Muscle layer of duodenum (tissue), 2 donors: ENCODE measurements around the gene INPP5A.

ENCODE experiments used
- H3K27ac ChIP-seq: one replicate; pipeline ENCODE4 v1.7.0; 2013; ENCODE audit warnings: mild to moderate bottlenecking, low read length
- H3K27me3 ChIP-seq: one replicate; pipeline ENCODE4 v1.7.0; 2013; ENCODE audit warnings: low read depth, mild to moderate bottlenecking, control low read depth, low read length
- H3K36me3 ChIP-seq, 2 donors: one replicate each; pipeline ENCODE4 v1.7.0; 2013; ENCODE audit warnings: low read length in 2 of 2, control low read depth in 1 of 2, mild to moderate bottlenecking in 1 of 2; ENCODE audit not compliant: insufficient read depth in 2 of 2, control insufficient read depth in 1 of 2
- H3K4me1 ChIP-seq, 2 donors: one replicate each; pipeline ENCODE4 v1.7.0; 2013; ENCODE audit warnings: low read length in 2 of 2, mild to moderate bottlenecking in 2 of 2, control low read depth in 1 of 2, moderate library complexity in 1 of 2; ENCODE audit not compliant: insufficient read depth in 2 of 2, control insufficient read depth in 1 of 2
- H3K4me3 ChIP-seq, 2 donors: one replicate each; pipeline ENCODE4 v1.7.0; 2013; ENCODE audit warnings: low read length in 2 of 2, low read depth in 1 of 2, mild to moderate bottlenecking in 1 of 2
- H3K9me3 ChIP-seq, 2 donors: one replicate each; pipeline ENCODE4 v1.7.0; 2013; ENCODE audit warnings: low read length in 2 of 2, control low read depth in 1 of 2, mild to moderate bottlenecking in 1 of 2; ENCODE audit not compliant: control insufficient read depth in 1 of 2
- donor health status: healthy.

Gene INPP5A

DNA sequence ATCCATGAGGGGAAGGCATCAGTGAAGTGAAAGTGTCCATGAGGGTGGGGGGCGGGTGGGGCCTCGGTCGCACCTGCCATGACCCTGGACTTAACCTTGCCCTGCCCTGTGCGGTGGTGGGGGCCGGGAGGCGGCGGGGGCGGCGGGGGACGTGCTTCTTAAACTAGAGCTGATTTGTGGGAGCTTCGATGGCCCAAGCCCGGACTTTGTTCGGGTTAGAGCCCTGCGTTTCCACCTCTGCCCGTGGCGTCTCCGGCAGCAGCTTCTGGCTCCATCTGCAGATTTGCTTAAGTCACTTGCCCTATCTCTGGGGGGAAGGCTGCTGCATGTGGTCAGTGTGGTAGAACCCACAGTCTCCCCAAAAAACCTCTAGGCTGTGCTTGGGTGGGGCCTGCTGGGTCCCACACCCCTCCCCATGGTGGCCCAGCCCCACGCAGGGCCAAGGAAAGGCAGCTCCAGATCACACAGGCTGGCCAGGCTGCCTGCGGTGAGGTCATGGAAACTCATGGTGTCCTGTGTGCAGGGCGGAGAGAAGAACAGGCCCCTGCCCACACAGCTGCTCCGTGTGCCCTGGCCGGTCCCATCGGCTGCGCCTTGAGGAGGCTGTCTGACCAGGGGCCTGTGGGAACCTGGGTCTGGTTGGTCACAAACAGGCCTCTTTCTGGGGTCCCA lies 93.2 kb downstream of the INPP5A start:
- Histone ChIP-seq H3K27me3 (no peaks in the 10 kb centered on the region), H3K36me3 (no peaks in the 10 kb centered on the region), H3K27ac (peak overlapping the region; percentile 89), H3K4me1 (peaks cover 19 to 70% of the 10 kb centered on the region in 2 donors), H3K4me3 (peak overlapping the region in 1 of 2 donors; percentile 43), H3K9me3 (no peaks in the 10 kb centered on the region)

DNA sequence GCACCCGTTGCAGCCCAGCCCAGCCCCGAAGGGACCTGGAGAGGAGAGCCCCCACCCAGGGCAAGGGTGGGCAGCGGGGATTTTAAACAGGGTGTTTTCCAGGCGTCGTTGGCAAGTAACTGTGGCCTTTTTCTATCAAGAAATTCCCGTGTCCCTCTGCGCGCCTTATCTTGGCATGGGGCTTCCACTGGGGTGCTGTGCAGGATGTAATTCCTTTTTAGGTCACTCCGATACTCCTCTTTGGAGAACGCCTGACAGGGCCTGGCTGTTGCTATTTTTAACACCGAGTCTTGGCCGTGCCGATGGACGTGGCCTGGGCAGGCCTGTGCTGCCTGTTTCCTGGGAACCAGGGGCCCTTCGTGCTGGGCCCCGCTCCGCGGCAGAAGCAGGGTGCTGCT lies 93.8 kb downstream of the INPP5A start:
- no peaks in the 10 kb centered on the region for H3K27me3 ChIP-seq
- H3K9me3 ChIP-seq: no peaks in the 10 kb centered on the region
- no peaks in the 10 kb centered on the region for H3K36me3 ChIP-seq
- H3K27ac ChIP-seq: peak overlapping the region; percentile 89
- peak overlapping the region in 1 of 2 donors; percentile 43 for H3K4me3 ChIP-seq
- peaks cover 19 to 70% of the 10 kb centered on the region in 2 donors for H3K4me1 ChIP-seq

DNA sequence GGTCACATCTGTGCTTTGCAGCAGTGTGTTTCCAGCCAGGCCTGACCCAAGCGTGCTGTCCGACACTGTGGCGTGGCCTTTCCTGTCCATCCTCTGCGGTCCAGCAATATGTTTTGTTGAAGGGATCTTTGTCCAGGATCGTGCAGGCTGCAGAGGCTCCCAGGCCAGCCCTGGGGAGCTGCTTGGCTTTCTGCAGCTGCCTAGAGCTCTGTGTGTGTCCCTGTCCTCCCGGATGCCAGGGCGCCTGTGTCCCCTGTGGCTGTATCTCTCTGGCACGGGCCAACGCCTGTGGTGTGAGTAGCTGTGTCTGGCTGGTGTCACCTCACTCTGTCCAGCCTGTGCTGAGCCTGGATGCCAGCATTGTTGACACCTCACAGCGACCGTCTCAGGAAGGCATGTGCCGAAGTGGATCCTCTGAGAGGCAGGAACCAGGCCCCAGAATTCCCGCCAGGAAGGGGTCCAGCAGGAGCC lies 94.5 kb downstream of the INPP5A start:
- H3K4me1 ChIP-seq: peaks cover 19 to 63% of the 10 kb centered on the region in 2 donors
- no peaks in the 10 kb centered on the region for H3K36me3 ChIP-seq
- no peaks in the 10 kb centered on the region for H3K9me3 ChIP-seq
- H3K27ac ChIP-seq: peak overlapping the region; percentile 89
- no peaks in the 10 kb centered on the region for H3K27me3 ChIP-seq
- peak overlapping the region in 1 of 2 donors; percentile 43 for H3K4me3 ChIP-seq

DNA sequence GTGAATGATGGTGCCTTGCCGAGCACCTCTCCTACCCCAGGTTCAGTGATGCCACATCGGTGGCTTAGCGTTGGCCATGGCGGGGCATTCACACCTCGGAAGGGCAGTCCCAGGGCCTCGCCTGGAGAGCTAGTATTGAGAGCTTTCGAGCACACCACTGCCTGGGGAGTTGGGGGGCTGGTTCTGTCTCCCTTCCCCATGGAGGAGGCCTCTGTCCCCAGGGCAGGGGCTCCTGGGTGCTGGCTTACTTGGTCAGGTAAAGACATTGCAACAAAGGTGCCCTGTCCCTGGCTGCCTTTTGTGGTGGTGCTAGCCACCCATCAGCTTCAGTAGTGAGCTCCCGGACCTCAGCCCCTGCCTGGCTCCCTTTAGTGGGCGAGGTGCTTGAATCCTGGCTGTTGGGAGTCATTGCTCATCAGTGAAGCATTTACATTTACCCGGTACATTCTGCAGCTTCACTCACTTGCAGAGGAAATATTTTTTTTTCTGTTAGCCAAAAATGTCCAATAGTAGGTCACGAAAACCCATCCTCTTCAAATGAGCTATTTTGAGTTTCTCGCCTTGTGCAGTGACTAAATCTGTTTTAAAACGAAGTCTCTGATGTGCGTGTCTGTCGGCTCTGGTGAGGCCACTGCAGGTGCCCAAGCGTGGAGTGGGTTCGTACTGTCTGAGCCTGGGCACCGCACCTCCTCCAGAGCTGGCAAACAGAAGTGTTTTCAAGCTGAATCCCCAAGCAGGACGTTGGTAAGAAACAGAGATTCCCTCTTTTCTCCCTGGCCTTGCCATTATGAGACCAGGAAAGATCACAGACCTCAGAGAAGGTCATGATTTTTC lies 95.5 kb downstream of the INPP5A start:
- Histone ChIP-seq H3K36me3 (no peaks in the 10 kb centered on the region), H3K4me1 (peaks cover 19 to 64% of the 10 kb centered on the region in 2 donors), H3K27me3 (no peaks in the 10 kb centered on the region), H3K27ac (peak overlapping the region; percentile 77), H3K4me3 (no peak overlapping the region), H3K9me3 (no peaks in the 10 kb centered on the region)

DNA sequence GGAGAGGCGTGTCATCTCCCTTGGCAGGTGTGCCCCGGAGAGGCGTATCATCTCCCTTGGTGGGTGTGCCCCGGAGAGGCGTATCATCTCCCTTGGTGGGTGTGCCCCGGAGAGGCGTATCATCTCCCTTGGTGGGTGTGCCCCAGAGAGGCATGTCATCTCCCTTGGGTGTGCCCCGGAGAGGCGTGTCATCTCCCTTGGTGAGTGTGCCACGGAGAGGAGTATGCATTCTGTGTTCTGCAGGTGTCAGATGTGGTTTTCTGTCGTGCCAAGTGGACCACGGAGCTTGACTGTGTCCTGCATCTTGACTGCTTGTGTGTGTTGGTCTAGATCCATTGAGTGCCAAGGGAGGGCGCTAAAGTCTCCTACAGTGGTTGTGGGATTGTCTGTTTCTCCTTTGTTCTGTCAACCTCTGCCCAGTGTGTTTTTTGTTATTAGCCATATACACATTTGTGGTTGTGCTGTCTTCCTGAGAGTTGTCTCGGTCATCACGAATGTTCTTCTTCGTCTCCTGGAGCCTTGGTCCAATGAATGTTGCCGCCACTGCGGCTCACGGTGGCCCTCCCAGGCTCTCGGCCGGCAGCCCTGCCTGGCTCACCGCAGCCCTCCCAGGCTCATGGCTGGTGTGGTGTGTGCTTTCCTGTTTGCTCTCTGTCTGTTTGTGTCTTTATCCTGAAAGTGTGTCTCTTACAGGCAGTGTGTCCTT lies 96.8 kb downstream of the INPP5A start:
- Histone ChIP-seq H3K36me3 (no peaks in the 10 kb centered on the region), H3K4me1 (peaks cover 19 to 58% of the 10 kb centered on the region in 2 donors), H3K4me3 (no peak overlapping the region), H3K27me3 (no peaks in the 10 kb centered on the region), H3K9me3 (no peaks in the 10 kb centered on the region), H3K27ac (peak overlapping the region; percentile 77)

DNA sequence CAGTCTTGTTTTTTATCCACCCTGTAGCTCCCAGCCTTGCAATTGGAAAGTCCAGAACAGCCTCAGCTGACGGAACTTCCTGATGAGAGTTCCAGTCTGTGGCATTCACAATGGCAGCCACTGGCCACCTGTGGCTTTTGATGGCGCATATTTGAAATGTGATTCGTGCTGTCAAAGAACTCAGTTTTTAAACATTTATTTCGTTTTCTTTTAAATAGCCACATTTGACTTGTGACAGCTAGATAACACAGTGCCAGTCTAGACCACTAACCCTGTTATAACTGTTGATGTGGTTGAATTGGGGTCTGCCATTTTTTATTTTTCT lies 97.3 kb downstream of the INPP5A start:
- Histone ChIP-seq H3K4me3 (no peak overlapping the region), H3K9me3 (no peaks in the 10 kb centered on the region), H3K27ac (no peak overlapping the region), H3K4me1 (peaks cover 19 to 53% of the 10 kb centered on the region in 2 donors), H3K36me3 (no peaks in the 10 kb centered on the region), H3K27me3 (no peaks in the 10 kb centered on the region)

DNA sequence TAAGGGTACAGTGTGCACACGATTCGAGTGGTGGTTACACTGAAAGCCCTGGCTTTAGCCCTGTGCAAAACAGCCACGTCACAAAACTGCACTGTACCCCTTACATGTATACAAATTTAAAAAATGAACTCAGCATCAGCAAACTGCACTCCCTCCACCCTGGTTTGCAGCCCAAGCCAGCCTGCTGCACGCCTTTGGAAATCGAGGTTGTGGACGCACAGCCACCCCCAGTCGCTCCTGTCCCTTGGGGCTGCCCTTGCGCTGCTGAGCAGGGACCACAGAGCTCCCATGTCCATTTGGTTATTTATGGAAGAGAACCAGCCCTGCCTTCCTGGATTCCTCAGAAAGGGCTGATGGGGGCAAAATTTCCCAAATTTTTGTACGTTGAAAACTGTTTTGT lies 98.8 kb downstream of the INPP5A start:
- Histone ChIP-seq H3K36me3 (no peaks in the 10 kb centered on the region), H3K9me3 (no peaks in the 10 kb centered on the region), H3K27me3 (no peaks in the 10 kb centered on the region), H3K4me1 (peaks cover 19 to 48% of the 10 kb centered on the region in 2 donors), H3K27ac (no peak overlapping the region), H3K4me3 (no peak overlapping the region)

DNA sequence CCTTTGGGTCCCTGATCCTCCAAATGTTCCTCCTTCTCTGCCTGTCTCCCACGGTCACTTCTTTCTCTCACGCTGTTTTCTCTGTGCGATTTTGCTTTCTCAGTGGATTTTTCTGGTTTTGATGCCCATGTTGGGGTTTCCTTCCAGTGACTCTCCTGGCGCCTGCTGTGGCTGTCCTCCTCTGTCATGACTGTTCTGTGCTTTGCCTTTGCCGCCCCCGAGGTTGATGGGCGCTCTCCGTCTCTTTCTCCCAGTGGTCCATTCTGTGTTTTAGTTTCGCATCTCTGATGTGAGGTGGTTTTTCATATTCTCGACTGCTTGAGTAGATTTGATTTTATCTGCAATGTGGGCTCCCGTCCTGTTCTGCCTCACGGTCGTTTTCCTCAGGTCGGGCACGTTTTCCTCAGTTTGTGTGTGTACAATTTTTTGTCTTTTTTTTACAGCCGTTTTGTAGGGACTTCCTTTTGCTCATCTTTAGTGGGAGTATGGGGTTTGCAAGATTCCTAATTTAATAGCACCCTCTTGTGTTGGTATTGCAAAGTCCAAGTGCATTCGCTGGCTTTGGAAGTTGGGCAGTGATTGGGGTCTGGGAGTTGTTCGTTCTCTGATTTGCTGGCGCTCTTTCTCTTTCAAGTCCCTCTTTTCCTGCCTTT lies 100.0 kb downstream of the INPP5A start:
- H3K9me3 ChIP-seq: no peaks in the 10 kb centered on the region
- no peaks in the 10 kb centered on the region for H3K27me3 ChIP-seq
- peaks cover 10 to 48% of the 10 kb centered on the region in 2 donors for H3K4me1 ChIP-seq
- peak overlapping the region in 1 of 2 donors; percentile 23 for H3K4me3 ChIP-seq
- H3K27ac ChIP-seq: no peak overlapping the region
- no peaks in the 10 kb centered on the region for H3K36me3 ChIP-seq

DNA sequence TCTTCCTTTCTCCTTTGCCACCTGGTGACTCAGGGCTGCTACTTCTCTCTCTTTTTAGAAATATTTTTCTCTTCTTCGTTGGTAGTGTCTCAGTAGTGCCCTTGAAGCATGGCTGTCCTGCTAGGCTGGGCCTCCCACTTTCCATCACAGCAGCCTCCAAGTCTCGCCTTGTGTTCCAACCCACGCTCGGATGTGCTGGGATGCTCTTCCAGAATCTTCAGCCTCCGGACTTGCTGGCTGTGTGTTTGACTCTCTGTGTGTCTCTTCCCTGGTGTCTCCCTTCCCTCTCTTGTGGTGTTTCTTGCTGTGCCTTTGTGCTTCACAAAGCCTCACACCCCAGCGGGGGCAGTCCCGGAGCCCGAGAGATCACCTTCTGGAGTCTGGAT lies 100.5 kb downstream of the INPP5A start:
- Histone ChIP-seq H3K27me3 (no peaks in the 10 kb centered on the region), H3K9me3 (no peaks in the 10 kb centered on the region), H3K36me3 (no peaks in the 10 kb centered on the region), H3K4me1 (peaks cover 10 to 43% of the 10 kb centered on the region in 2 donors), H3K4me3 (no peak overlapping the region), H3K27ac (no peak overlapping the region)

DNA sequence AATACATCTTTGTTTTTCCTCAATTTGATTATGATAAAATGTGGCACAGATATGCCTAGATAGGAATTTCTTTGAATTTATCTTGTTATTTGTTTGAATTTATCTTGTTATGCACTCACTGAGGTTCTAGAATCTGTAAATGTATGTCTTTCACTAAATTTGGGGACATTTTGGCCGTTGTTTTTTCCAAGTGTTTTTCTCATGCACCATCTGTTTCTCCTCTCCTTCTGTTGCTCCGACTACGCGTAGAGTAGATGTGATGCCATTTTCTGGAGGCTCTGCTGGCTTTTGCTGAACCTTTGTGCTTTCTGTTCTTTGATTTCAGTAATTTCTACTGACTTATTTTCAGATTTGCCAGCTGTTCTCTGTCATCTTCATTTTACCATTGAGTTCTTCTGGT lies 101.9 kb downstream of the INPP5A start:
- Histone ChIP-seq H3K27ac (no peak overlapping the region), H3K4me3 (no peak overlapping the region), H3K27me3 (no peaks in the 10 kb centered on the region), H3K9me3 (no peaks in the 10 kb centered on the region), H3K36me3 (no peaks in the 10 kb centered on the region), H3K4me1 (peaks cover 3 to 33% of the 10 kb centered on the region in 2 donors)
